Naive thymus-derived CD8-positive, alpha-beta T cell (primary cell): ENCODE measurements around the gene XYLT2. TPM values are rescaled to one million over a fixed set of nuclear protein-coding genes. Genes with fewer than 3 reads are reported as not detected.
"Not testable (repeated sequence)": the region's sequence is repeated elsewhere in the genome, so short reads cannot be mapped to it uniquely, and the experiment has no call there.

Source experiments
- ATAC-seq, 2 donors: fragments of 150-1000 bp; cut with Tn5 transposase in 1 of 2; sonication (Bioruptor Pico), chemical (Tn5 transposase) in 1 of 2; 1 replicate in 1 of 2; 2 replicates in 1 of 2; pipeline ENCODE4 v1.10.0; 2021; ENCODE audit warnings: mild to moderate bottlenecking in 2 of 2, moderate library complexity in 2 of 2
- POLR2A ChIA-PET: fragments of 350-600 bp; sonication (Branson Sonifier 250); formaldehyde crosslinking; loops from one replicate; lab custom pipeline; 2021; ENCODE audit warnings: antibody characterized with exemption; lab: Charles Lee
- DNase-seq, 10 donors: peaks; one replicate each; pipeline versions ENCODE4 v3.0.0 to v3.0.0-alpha.2; 2020 to 2022
- H3K27ac Mint-ChIP-seq, 10 donors: one replicate each; pipeline ENCODE4 v1.8.0; 2020 to 2022; ENCODE audit warnings: mild to moderate bottlenecking in 10 of 10, mixed read lengths in 10 of 10, moderate library complexity in 4 of 10, inconsistent platforms in 1 of 10
- H3K27me3 Mint-ChIP-seq, 5 donors: one replicate each; pipeline ENCODE4 v1.8.0; 2021 to 2022; ENCODE audit warnings: mixed read lengths in 5 of 5
- H3K36me3 Mint-ChIP-seq, 3 donors: one replicate each; pipeline ENCODE4 v1.8.0; 2020 to 2022; ENCODE audit warnings: mixed read lengths in 3 of 3, mild to moderate bottlenecking in 2 of 3, inconsistent platforms in 1 of 3
- H3K4me1 Mint-ChIP-seq, 4 donors: one replicate each; pipeline ENCODE4 v1.8.0; 2021 to 2022; ENCODE audit warnings: mixed read lengths in 4 of 4
- H3K4me3 Mint-ChIP-seq, 10 donors: one replicate each; pipeline ENCODE4 v1.8.0; 2020 to 2022; ENCODE audit warnings: mild to moderate bottlenecking in 10 of 10, mixed read lengths in 10 of 10, moderate library complexity in 6 of 10, inconsistent platforms in 1 of 10
- H3K9me3 Mint-ChIP-seq, 9 donors: one replicate each; pipeline ENCODE4 v1.8.0; 2020 to 2022; ENCODE audit warnings: mixed read lengths in 9 of 9, mild to moderate bottlenecking in 3 of 9, inconsistent platforms in 1 of 9, moderate library complexity in 1 of 9
- polyA plus RNA-seq, 3 donors: library from polyadenylated mRNA; unstranded; fragments of 300-500 nt; fragmentation: Illumina TruSeq; gene quantifications; one replicate each; pipeline ENCODE4 v1.2.3, GENCODE V29; 2021
- total RNA-seq, 8 experiments: library from RNA in 2 of 8; stranded (reverse) in 2 of 8; gene quantifications; one replicate each; pipeline ENCODE4 v1.2.3 and lab custom pipeline; 2021 to 2026

The XYLT2 gene
- total and polyA plus RNA-seq, 5 experiments from 2014 or later: 6.9 to 42.5 (median 16.8) TPM

- Mint-ChIP-seq H3K36me3 (no peaks in the 10 kb centered on the region), H3K4me3 (no peak overlapping the region), H3K4me1 (no peaks in the 10 kb centered on the region), H3K9me3 (no peaks in the 10 kb centered on the region), H3K27ac (no peak overlapping the region), H3K27me3 (peaks cover 0 to 5% (median 1%) of the 10 kb centered on the region in 5 donors)
- POLR2A ChIA-PET: no interaction called here
- ATAC-seq (no peak), DNase-seq (no peak)
These were observed 19.0 kb upstream of the XYLT2 start for GRCh38 chr17:50326831-50327364.

- Mint-ChIP-seq H3K4me3 (no peak overlapping the region), H3K27me3 (peaks cover 0 to 5% (median 1%) of the 10 kb centered on the region in 5 donors), H3K4me1 (peaks cover 2 to 7% (median 4%) of the 10 kb centered on the region in 4 donors), H3K9me3 (no peaks in the 10 kb centered on the region), H3K36me3 (no peaks in the 10 kb centered on the region), H3K27ac (no peak overlapping the region)
- POLR2A ChIA-PET: interaction anchor here (1.5 kb wide), 1 partner anchor 11 kb away, joined by 3 read pairs; no protein-coding TSS in a partner anchor
- ATAC-seq: no peak
- DNase-seq: no peak
These were observed 17.3 kb upstream of the XYLT2 start for GRCh38 chr17:50328363-50329325.

GRCh38 chr17:50329716-50330115 is 16.2 kb upstream of the XYLT2 start:
- no peak for ATAC-seq
- peaks cover 4 to 9% (median 8%) of the 10 kb centered on the region in 4 donors for H3K4me1 Mint-ChIP-seq
- no peaks in the 10 kb centered on the region for H3K9me3 Mint-ChIP-seq
- no peaks in the 10 kb centered on the region for H3K36me3 Mint-ChIP-seq
- DNase-seq: no peak
- peaks cover 0 to 5% (median 1%) of the 10 kb centered on the region in 5 donors for H3K27me3 Mint-ChIP-seq
- H3K27ac Mint-ChIP-seq: no peak overlapping the region
- H3K4me3 Mint-ChIP-seq: no peak overlapping the region
- POLR2A ChIA-PET: interaction anchor here (1.5 kb wide), 1 partner anchor 12 kb away, joined by 3 read pairs; no protein-coding TSS in a partner anchor

GRCh38 chr17:50330151-50330775 is 15.7 kb upstream of the XYLT2 start:
- H3K4me3 Mint-ChIP-seq: no peak overlapping the region
- H3K4me1 Mint-ChIP-seq: peaks cover 4 to 9% (median 8%) of the 10 kb centered on the region in 4 donors
- H3K36me3 Mint-ChIP-seq: no peaks in the 10 kb centered on the region
- DNase-seq (no peak), ATAC-seq (no peak)
- POLR2A ChIA-PET: interaction anchor here (1.5 kb wide), 1 partner anchor 13 kb away, joined by 3 read pairs; no protein-coding TSS in a partner anchor
- H3K27me3 Mint-ChIP-seq: peaks cover 0 to 5% (median 1%) of the 10 kb centered on the region in 5 donors
- H3K9me3 Mint-ChIP-seq: no peaks in the 10 kb centered on the region
- peak overlapping the region in 1 of 10 donors; percentile 49 for H3K27ac Mint-ChIP-seq

- Mint-ChIP-seq H3K9me3 (no peaks in the 10 kb centered on the region), H3K36me3 (no peaks in the 10 kb centered on the region), H3K27me3 (peaks cover 0 to 5% (median 1%) of the 10 kb centered on the region in 5 donors), H3K4me1 (peaks cover 4 to 9% (median 8%) of the 10 kb centered on the region in 4 donors), H3K27ac (no peak overlapping the region), H3K4me3 (no peak overlapping the region)
- no peak for DNase-seq
- no peak for ATAC-seq
- POLR2A ChIA-PET: no interaction called here
These were observed 14.7 kb upstream of the XYLT2 start for GRCh38 chr17:50331085-50331791.

GRCh38 chr17:50332196-50332595 is 13.7 kb upstream of the XYLT2 start:
- no peak for DNase-seq
- Mint-ChIP-seq H3K27me3 (peaks cover 0 to 5% (median 1%) of the 10 kb centered on the region in 5 donors), H3K9me3 (no peaks in the 10 kb centered on the region), H3K27ac (no peak overlapping the region), H3K4me1 (peaks cover 4 to 9% (median 8%) of the 10 kb centered on the region in 4 donors), H3K4me3 (peak overlapping the region in 1 of 10 donors; percentile 54), H3K36me3 (no peaks in the 10 kb centered on the region)
- POLR2A ChIA-PET: no interaction called here
- no peak for ATAC-seq

GRCh38 chr17:50333291-50334057 is 12.5 kb upstream of the XYLT2 start:
- not testable (repeated sequence) for H3K36me3 Mint-ChIP-seq, H3K27me3 Mint-ChIP-seq, DNase-seq, ATAC-seq, H3K4me1 Mint-ChIP-seq, H3K9me3 Mint-ChIP-seq
- Mint-ChIP-seq H3K27ac (peak overlapping the region in 1 of 10 donors; percentile 55), H3K4me3 (peak overlapping the region in 9 of 10 donors; percentile 19 to 73 (median 53))
- POLR2A ChIA-PET: interaction anchor here (0.7 kb wide), 3 partner anchors 11 to 79 kb away, joined by 3 to 6 read pairs (median 3); no protein-coding TSS in a partner anchor

GRCh38 chr17:50337956-50338355 is 8.0 kb upstream of the XYLT2 start:
- no peak overlapping the region for H3K27ac Mint-ChIP-seq
- no peak for DNase-seq
- POLR2A ChIA-PET: no interaction called here
- peaks cover 0 to 11% (median 9%) of the 10 kb centered on the region in 3 donors for H3K36me3 Mint-ChIP-seq
- ATAC-seq: no peak
- H3K27me3 Mint-ChIP-seq: no peaks in the 10 kb centered on the region
- H3K9me3 Mint-ChIP-seq: peaks cover 0 to 16% (median 10%) of the 10 kb centered on the region in 9 donors
- no peak overlapping the region for H3K4me3 Mint-ChIP-seq
- H3K4me1 Mint-ChIP-seq: peaks cover 4 to 7% (median 7%) of the 10 kb centered on the region in 4 donors

GRCh38 chr17:50338645-50339044 is 7.3 kb upstream of the XYLT2 start:
- H3K9me3 Mint-ChIP-seq: peaks cover 0 to 16% (median 10%) of the 10 kb centered on the region in 9 donors
- H3K27me3 Mint-ChIP-seq: no peaks in the 10 kb centered on the region
- H3K36me3 Mint-ChIP-seq: peaks cover 0 to 11% (median 9%) of the 10 kb centered on the region in 3 donors
- no peak overlapping the region for H3K4me3 Mint-ChIP-seq
- H3K27ac Mint-ChIP-seq: no peak overlapping the region
- POLR2A ChIA-PET: no interaction called here
- no peak for DNase-seq
- H3K4me1 Mint-ChIP-seq: peaks cover 2 to 4% (median 3%) of the 10 kb centered on the region in 4 donors
- ATAC-seq: no peak

- no peak overlapping the region for H3K27ac Mint-ChIP-seq
- peaks cover 0 to 11% (median 9%) of the 10 kb centered on the region in 3 donors for H3K36me3 Mint-ChIP-seq
- H3K4me1 Mint-ChIP-seq: peaks cover 0 to under 1% (median 0%) of the 10 kb centered on the region in 4 donors
- H3K27me3 Mint-ChIP-seq: no peaks in the 10 kb centered on the region
- no peak overlapping the region for H3K4me3 Mint-ChIP-seq
- peaks cover 0 to 16% (median 10%) of the 10 kb centered on the region in 9 donors for H3K9me3 Mint-ChIP-seq
- DNase-seq (no peak), ATAC-seq (no peak)
- POLR2A ChIA-PET: interaction anchor here (0.6 kb wide), 1 partner anchor 45 kb away, joined by 3 read pairs; no protein-coding TSS in a partner anchor
These were observed 6.5 kb upstream of the XYLT2 start for GRCh38 chr17:50339381-50339780.

- DNase-seq (no peak), ATAC-seq (no peak)
- POLR2A ChIA-PET: interaction anchor here (0.6 to 2.2 kb wide), 7 partner anchors 9 to 930 kb away, joined by 3 to 15 read pairs (median 5); partner anchors contain the start of genes EME1, MRPL27, PDK2 and PHB1
- Mint-ChIP-seq H3K9me3 (no peaks in the 10 kb centered on the region), H3K4me3 (peak overlapping the region; percentile 67 to 89 (median 77)), H3K27me3 (no peaks in the 10 kb centered on the region), H3K27ac (peak overlapping the region; percentile 38 to 88 (median 81)), H3K4me1 (peaks cover 21 to 38% (median 35%) of the 10 kb centered on the region in 4 donors), H3K36me3 (no peaks in the 10 kb centered on the region)
These were observed 1.1 kb upstream of the XYLT2 start for GRCh38 chr17:50344731-50345365.
